Fibroblast of mammary gland (primary cell): ENCODE data around the gene ERG.

Experiments used
- DNase-seq: peaks from one replicate; pipeline ENCODE4 v3.0.0-alpha.2; 2010; ENCODE audit warnings: low read depth
- H3K4me3 ChIP-seq: 2 replicates; pipeline ENCODE4 v1.5.1; 2011; ENCODE audit warnings: low read depth, mild to moderate bottlenecking, low read length, moderate library complexity; ENCODE audit not compliant: control insufficient read depth
- CTCF ChIP-seq: conservative IDR thresholded peaks from 2 replicates; pipeline ENCODE4 v1.5.1; 2011; ENCODE audit warnings: low read depth, low read length, inconsistent platforms; ENCODE audit not compliant: control insufficient read depth, insufficient read depth

Gene ERG

GRCh38 chr21:38356883-38357625, 141.2 kb downstream of the ERG start:
- no peak overlapping the region for H3K4me3 ChIP-seq
- TF ChIP-seq CTCF, result no peak
- no peak for DNase-seq

GRCh38 chr21:38355992-38356781, 142.1 kb downstream of the ERG start:
- TF ChIP-seq CTCF, result peak; percentile 96
- peak; percentile 76 for DNase-seq
- no peak overlapping the region for H3K4me3 ChIP-seq

- no peak for DNase-seq
- TF ChIP-seq CTCF, result no peak
- no peak overlapping the region for H3K4me3 ChIP-seq
These were observed 142.9 kb downstream of the ERG start for GRCh38 chr21:38355353-38355752.

GRCh38 chr21:38354746-38355145, 143.5 kb downstream of the ERG start:
- no peak for DNase-seq
- no peak overlapping the region for H3K4me3 ChIP-seq
- no peak for TF ChIP-seq CTCF

- no peak overlapping the region for H3K4me3 ChIP-seq
- no peak for TF ChIP-seq CTCF
- no peak for DNase-seq
These were observed 144.0 kb downstream of the ERG start for GRCh38 chr21:38354231-38354630.

GRCh38 chr21:38352536-38353219, 145.6 kb downstream of the ERG start:
- peak; percentile 86 for DNase-seq
- no peak overlapping the region for H3K4me3 ChIP-seq
- TF ChIP-seq CTCF, result peak; percentile 97
